HG03064 (cell line): ENCODE measurements around the gene FEV.
"Not testable (repeated sequence)": the region's sequence is repeated elsewhere in the genome, so short reads cannot be mapped to it uniquely, and the experiment has no call there.

Experiments
- ATAC-seq: cut with Tn5 transposase; IDR thresholded peaks from one replicate; pipeline ENCODE4 v1.9.1; 2021; ENCODE audit warnings: low read depth; ENCODE audit not compliant: unreplicated experiment

Gene FEV

DNA sequence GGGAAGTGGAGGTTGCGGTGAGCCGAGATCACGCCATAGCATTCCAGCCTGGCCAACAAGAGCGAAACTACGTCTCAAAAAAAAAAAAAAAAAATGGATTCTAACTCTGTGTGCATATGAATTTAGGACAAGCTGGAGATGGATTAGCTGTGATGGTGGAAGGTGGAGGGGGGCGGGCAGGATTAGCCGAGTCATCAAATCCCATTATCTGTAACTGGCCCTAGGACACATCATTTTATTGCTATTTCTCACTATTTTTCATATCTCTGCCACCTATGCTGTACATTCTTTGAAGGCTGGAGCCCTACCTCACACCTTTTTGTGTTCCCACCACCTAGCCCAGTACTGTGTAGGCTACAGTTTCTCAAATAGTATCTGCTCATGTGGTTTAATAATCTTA is 32.8 kb downstream of the FEV start:
- ATAC-seq, result no peak

- no peak for ATAC-seq
Measured at GRCh38 chr2:218946621-218947020, 38.4 kb downstream of the FEV start.

GRCh38 chr2:218944759-218945404 is 40.1 kb downstream of the FEV start:
- ATAC-seq, result no peak

- not testable (repeated sequence) for ATAC-seq
Measured at GRCh38 chr2:218931751-218932150, 53.2 kb downstream of the FEV start.
